Panc1 (cell line): ENCODE measurements around the gene SOWAHB.

Experiments
- CTCF ChIP-seq: fragments of 450-650 bp; IDR thresholded peaks from 2 replicates; pipeline ENCODE4 v1.5.1; 2017; ENCODE audit warnings: mild to moderate bottlenecking
- POLR2AphosphoS5 ChIP-seq: IDR thresholded peaks from 2 replicates; pipeline ENCODE4 v1.6.1; 2012; ENCODE audit warnings: mild to moderate bottlenecking, low read depth, low read length, moderate library complexity

GRCh38 chr4:76947369-76947768 lies 49.4 kb upstream of the SOWAHB start:
- TF ChIP-seq POLR2AphosphoS5 (no peak), CTCF (no peak; the same call in 1 of the 2 replicates)
